ENCODE data around the gene ARPC1A. TPM values are rescaled to one million over a fixed set of nuclear protein-coding genes. Genes with fewer than 3 reads are reported as not detected.
A peak's percentile ranks its signal among the peaks of the same experiment; 100 is the strongest.

Gene ARPC1A
- total RNA-seq, 1 donor from 2014 or later, result 105 TPM

DNA sequence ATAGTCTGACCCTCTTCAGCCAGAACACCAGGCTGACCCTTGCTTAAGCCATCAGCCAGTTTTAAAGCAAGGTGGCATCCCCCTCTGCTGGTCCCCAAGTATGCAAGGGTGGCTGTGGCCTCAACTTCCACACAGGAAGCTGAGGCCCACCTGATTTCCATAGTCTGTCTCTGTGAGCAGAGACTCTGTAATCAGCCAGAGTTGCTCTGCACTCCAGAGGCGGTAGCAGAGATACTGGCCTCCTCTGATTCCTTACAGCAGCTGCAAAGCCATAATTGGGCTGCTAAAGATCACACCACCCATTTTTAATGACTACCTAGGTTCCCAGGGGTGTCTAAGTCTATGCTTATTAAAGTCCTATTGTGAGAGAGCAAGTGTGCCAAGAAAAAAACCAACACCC is 80.9 kb downstream of the ARPC1A start:
- H3K4me3 Mint-ChIP-seq (ENCODE audit: unreplicated experiment), result peak overlapping the region; percentile 99
- H3K27ac Mint-ChIP-seq (ENCODE audit: unreplicated experiment), result no peak overlapping the region
- H3K4me1 Mint-ChIP-seq (ENCODE audit: unreplicated experiment), result peaks cover 30% of the 10 kb centered on the region
- no peaks in the 10 kb centered on the region for H3K27me3 Mint-ChIP-seq (ENCODE audit: unreplicated experiment)
- no peak for TF ChIP-seq CTCF (IDR thresholded peaks at IDR 0.05)
- peaks cover 27% of the 10 kb centered on the region for H3K36me3 Mint-ChIP-seq (ENCODE audit: unreplicated experiment)
- no peaks in the 10 kb centered on the region for H3K9me3 Mint-ChIP-seq (ENCODE audit: unreplicated experiment)
- DNase-seq (ENCODE audit: extremely low spot score, unreplicated experiment), result no peak

- Mint-ChIP-seq H3K27me3 (ENCODE audit: unreplicated experiment) (no peaks in the 10 kb centered on the region), H3K4me3 (ENCODE audit: unreplicated experiment) (peak overlapping the region; percentile 99), H3K27ac (ENCODE audit: unreplicated experiment) (peak overlapping the region; percentile 98), H3K4me1 (ENCODE audit: unreplicated experiment) (peaks cover 30% of the 10 kb centered on the region), H3K36me3 (ENCODE audit: unreplicated experiment) (peaks cover 28% of the 10 kb centered on the region), H3K9me3 (ENCODE audit: unreplicated experiment) (no peaks in the 10 kb centered on the region)
- DNase-seq (ENCODE audit: extremely low spot score, unreplicated experiment), result no peak
- no peak for TF ChIP-seq CTCF (IDR thresholded peaks at IDR 0.05)
These were observed 82.2 kb downstream of the ARPC1A start for GRCh38 chr7:99407872-99408378.

DNA sequence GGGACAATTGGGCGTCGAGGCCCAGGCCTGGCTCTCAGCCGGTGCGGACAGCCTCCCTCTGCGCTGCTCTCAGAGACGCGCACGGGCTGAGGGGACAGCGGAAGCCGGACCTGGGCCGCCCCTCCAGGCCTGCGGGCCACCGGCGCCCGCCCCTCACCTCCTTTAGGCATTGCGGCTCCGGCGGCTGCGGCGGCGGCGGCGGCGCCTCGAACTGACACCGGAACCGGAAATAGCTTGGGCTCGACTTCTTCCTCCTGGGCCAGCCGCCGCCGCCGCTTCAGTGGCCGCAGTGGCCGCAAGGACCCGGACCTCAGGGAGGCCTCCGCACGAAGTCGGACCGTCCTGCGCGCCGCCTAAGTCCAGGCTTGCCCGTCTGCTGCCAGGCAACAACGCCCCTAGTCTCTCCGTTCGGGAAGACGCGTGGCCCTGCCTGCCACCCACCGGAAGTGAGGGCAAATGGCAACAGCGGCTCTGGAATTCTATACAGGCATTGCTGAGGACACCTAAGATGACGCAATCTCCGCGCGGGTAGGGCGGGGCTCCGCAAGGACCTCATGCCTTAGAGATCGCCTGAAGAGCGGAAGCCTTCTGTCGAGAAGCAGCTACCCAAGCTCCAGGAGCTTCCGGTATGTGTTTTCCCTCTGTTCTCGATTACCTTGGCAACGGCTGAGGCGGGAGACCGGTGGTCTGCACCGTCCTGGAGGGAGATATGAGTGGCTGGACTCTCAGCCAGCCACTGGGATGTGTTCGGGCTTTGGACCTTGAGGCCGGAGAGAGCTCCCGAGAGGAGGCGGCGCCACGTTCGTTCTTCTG is 82.9 kb downstream of the ARPC1A start, which contains the start of the genes BUD31 and PDAP1:
BUD31 (plus strand) TSS at position 591 of the 813 bp plus-strand sequence. CDS start 2,124 bp downstream, outside the sequence.
PDAP1 (minus strand) TSS at position 219 of the 813 bp plus-strand sequence; CDS start at position 170, 49 bp downstream.
- TF ChIP-seq CTCF (IDR thresholded peaks at IDR 0.05), result no peak
- peak; percentile 97 for DNase-seq (ENCODE audit: extremely low spot score, unreplicated experiment)
- Mint-ChIP-seq H3K27ac (ENCODE audit: unreplicated experiment) (peak within 1 kb of the TSS; percentile 98), H3K27me3 (ENCODE audit: unreplicated experiment) (no peaks in the 10 kb centered on the region), H3K4me1 (ENCODE audit: unreplicated experiment) (peaks cover 30% of the 10 kb centered on the region), H3K36me3 (ENCODE audit: unreplicated experiment) (peaks cover 26% of the 10 kb centered on the region), H3K4me3 (ENCODE audit: unreplicated experiment) (peak within 1 kb of the TSS; percentile 99), H3K9me3 (ENCODE audit: unreplicated experiment) (no peaks in the 10 kb centered on the region)

- TF ChIP-seq CTCF (IDR thresholded peaks at IDR 0.05), result no peak
- H3K4me1 Mint-ChIP-seq (ENCODE audit: unreplicated experiment), result peaks cover 30% of the 10 kb centered on the region
- no peak for DNase-seq (ENCODE audit: extremely low spot score, unreplicated experiment)
- H3K4me3 Mint-ChIP-seq (ENCODE audit: unreplicated experiment), result peak overlapping the region; percentile 99
- H3K27me3 Mint-ChIP-seq (ENCODE audit: unreplicated experiment), result no peaks in the 10 kb centered on the region
- peaks cover 20% of the 10 kb centered on the region for H3K36me3 Mint-ChIP-seq (ENCODE audit: unreplicated experiment)
- no peaks in the 10 kb centered on the region for H3K9me3 Mint-ChIP-seq (ENCODE audit: unreplicated experiment)
- peak overlapping the region; percentile 98 for H3K27ac Mint-ChIP-seq (ENCODE audit: unreplicated experiment)
These were observed 83.5 kb downstream of the ARPC1A start for GRCh38 chr7:99409192-99409572.

DNA sequence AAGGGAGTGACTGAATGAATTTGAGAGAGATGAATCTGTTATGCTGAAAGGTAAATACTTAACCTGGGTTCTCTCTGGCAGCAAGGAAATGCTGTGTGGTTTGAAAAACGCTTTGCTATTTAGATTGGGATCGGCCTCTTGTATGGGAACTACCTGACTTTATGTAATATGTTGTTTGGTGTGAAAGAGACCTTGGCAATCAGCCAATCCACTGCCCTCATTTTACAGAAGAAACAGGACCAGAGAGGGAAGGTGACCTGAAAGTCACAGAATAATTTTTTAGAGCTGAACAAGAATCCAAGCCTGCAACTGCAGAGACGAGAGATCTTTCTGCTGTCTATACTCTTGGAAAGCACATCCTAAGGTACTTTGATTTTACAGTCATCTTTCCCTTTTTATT is 84.1 kb downstream of the ARPC1A start:
- H3K4me3 Mint-ChIP-seq (ENCODE audit: unreplicated experiment), result peak overlapping the region; percentile 99
- peaks cover 21% of the 10 kb centered on the region for H3K36me3 Mint-ChIP-seq (ENCODE audit: unreplicated experiment)
- no peak for DNase-seq (ENCODE audit: extremely low spot score, unreplicated experiment)
- H3K27ac Mint-ChIP-seq (ENCODE audit: unreplicated experiment), result peak overlapping the region; percentile 98
- H3K9me3 Mint-ChIP-seq (ENCODE audit: unreplicated experiment), result no peaks in the 10 kb centered on the region
- no peaks in the 10 kb centered on the region for H3K27me3 Mint-ChIP-seq (ENCODE audit: unreplicated experiment)
- TF ChIP-seq CTCF (IDR thresholded peaks at IDR 0.05), result no peak
- peaks cover 30% of the 10 kb centered on the region for H3K4me1 Mint-ChIP-seq (ENCODE audit: unreplicated experiment)
